Chondrocyte (in vitro differentiated cells): Measurements from ENCODE around the gene DGLUCY. TPM values are rescaled to one million over a fixed set of nuclear protein-coding genes. Genes with fewer than 3 reads are reported as not detected.

Source experiments
- DNase-seq: peaks from one replicate; pipeline ENCODE4 v3.0.0; 2021; ENCODE audit warnings: mixed read lengths, low spot score
- H3K27ac Mint-ChIP-seq: one replicate; pipeline ENCODE4 v1.8.0; 2021; ENCODE audit warnings: mild to moderate bottlenecking, moderate library complexity, mixed read lengths; ENCODE audit not compliant: unreplicated experiment
- H3K27me3 Mint-ChIP-seq: 2 replicates; pipeline ENCODE4 v1.8.0; 2021; ENCODE audit warnings: low read depth, mixed read lengths
- H3K36me3 Mint-ChIP-seq: 2 replicates; pipeline ENCODE4 v1.8.0; 2021; ENCODE audit warnings: low read depth, mixed read lengths
- H3K4me1 Mint-ChIP-seq: 2 replicates; pipeline ENCODE4 v1.8.0; 2021; ENCODE audit warnings: low read depth, mild to moderate bottlenecking, mixed read lengths
- H3K4me3 Mint-ChIP-seq: one replicate; pipeline ENCODE4 v1.8.0; 2021; ENCODE audit warnings: mild to moderate bottlenecking, moderate library complexity, mixed read lengths; ENCODE audit not compliant: unreplicated experiment
- H3K9me3 Mint-ChIP-seq: 2 replicates; pipeline ENCODE4 v1.8.0; 2021; ENCODE audit warnings: low read depth, mixed read lengths
- total RNA-seq: library from RNA; stranded (reverse); gene quantifications from 3 replicates; pipeline ENCODE4 v1.2.1, GENCODE V29; 2021
- TF ChIP-seq, protein P1 (sequence below): fragments of 200-600 bp; sonication (generic); IDR thresholded peaks from 2 replicates; pipeline ENCODE4 v1.5.0; 2021; ENCODE audit warnings: antibody characterized with exemption, mild to moderate bottlenecking, moderate library complexity

The DGLUCY gene
- total RNA-seq, 1 donor from 2014 or later, result 9.3 TPM

- Mint-ChIP-seq H3K4me3 (no peak overlapping the region), H3K27me3 (peaks cover 4% of the 10 kb centered on the region)
- no peak for DNase-seq
These were observed 26.8 kb downstream of the DGLUCY start for GRCh38 chr14:91140672-91141071.

GRCh38 chr14:91142214-91142668 is 28.4 kb downstream of the DGLUCY start:
- H3K4me1 Mint-ChIP-seq, result peaks cover 19% of the 10 kb centered on the region
- peaks cover 6% of the 10 kb centered on the region for H3K27me3 Mint-ChIP-seq
- DNase-seq, result no peak

More at GRCh38 chr14:91140672-91141071, 26.8 kb downstream of the DGLUCY start:
- no peaks in the 10 kb centered on the region for H3K9me3 Mint-ChIP-seq
- peaks cover 19% of the 10 kb centered on the region for H3K4me1 Mint-ChIP-seq
- TF ChIP-seq, protein P1, sequence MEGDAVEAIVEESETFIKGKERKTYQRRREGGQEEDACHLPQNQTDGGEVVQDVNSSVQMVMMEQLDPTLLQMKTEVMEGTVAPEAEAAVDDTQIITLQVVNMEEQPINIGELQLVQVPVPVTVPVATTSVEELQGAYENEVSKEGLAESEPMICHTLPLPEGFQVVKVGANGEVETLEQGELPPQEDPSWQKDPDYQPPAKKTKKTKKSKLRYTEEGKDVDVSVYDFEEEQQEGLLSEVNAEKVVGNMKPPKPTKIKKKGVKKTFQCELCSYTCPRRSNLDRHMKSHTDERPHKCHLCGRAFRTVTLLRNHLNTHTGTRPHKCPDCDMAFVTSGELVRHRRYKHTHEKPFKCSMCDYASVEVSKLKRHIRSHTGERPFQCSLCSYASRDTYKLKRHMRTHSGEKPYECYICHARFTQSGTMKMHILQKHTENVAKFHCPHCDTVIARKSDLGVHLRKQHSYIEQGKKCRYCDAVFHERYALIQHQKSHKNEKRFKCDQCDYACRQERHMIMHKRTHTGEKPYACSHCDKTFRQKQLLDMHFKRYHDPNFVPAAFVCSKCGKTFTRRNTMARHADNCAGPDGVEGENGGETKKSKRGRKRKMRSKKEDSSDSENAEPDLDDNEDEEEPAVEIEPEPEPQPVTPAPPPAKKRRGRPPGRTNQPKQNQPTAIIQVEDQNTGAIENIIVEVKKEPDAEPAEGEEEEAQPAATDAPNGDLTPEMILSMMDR, result peak; percentile 69
- H3K36me3 Mint-ChIP-seq, result no peaks in the 10 kb centered on the region
- H3K27ac Mint-ChIP-seq, result no peak overlapping the region

DNA sequence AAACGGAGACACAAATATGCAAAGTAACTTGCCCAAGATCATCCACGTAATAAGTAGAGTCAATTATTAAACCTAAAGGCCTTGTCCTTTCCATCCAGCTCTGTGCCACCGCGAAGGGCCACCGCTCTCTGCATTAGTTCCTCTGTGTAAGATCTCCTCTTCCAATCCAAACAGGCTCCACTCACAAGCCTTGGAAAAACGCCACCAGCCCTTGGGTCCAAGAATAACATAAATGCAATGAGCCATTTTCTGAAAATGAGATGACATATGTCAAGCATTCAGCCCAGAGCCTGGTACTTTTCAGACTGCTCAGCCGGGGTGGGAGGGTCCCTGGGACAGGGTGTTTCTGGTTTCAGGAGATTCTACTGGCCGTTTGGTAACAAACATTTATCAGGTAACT is 30.0 kb downstream of the DGLUCY start:
- Mint-ChIP-seq H3K4me1 (peaks cover 20% of the 10 kb centered on the region), H3K9me3 (no peaks in the 10 kb centered on the region), H3K27me3 (peaks cover 6% of the 10 kb centered on the region), H3K36me3 (peaks cover 2% of the 10 kb centered on the region), H3K27ac (peak overlapping the region; percentile 68), H3K4me3 (no peak overlapping the region)
- TF ChIP-seq, protein P1, result no peak
- no peak for DNase-seq

More at GRCh38 chr14:91142214-91142668, 28.4 kb downstream of the DGLUCY start:
- Mint-ChIP-seq H3K4me3 (no peak overlapping the region), H3K27ac (no peak overlapping the region), H3K36me3 (peaks cover 2% of the 10 kb centered on the region), H3K9me3 (no peaks in the 10 kb centered on the region)
- TF ChIP-seq, protein P1, result no peak

DNA sequence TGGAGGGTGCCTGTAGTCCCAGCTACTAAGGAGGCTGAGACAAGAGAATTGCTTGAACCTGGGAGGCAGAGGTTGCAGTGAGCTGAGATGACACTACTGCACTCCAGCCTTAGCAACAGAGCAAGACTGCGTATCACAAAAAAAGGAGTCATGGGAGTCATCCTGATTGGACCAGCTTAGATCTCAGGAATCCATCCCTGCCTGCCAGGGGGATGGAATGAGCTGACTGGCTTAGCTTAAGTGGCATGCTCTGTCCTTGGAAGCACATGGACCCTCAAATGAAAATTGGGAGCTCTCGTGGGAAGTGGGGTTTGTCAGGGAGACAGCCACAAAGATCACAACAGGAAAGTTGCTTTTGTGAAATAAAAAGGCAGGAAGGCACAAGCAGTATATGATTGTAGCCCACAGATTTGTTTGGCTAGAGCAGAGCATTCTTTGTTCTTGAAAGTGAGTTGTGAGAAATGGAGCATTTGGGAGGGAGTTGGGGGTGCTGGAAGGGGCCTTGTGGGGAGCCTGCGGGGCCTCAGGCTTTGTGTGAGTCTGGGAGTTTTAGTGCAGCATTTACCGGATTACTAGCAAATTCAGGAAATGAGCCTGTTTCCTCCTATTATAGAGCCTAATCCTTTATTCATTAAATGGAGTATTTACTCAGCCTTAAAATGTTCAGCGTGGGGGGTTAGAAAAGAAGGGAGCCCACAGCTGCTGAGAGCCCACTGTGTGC is 30.7 kb downstream of the DGLUCY start:
- no peak for DNase-seq
- no peaks in the 10 kb centered on the region for H3K9me3 Mint-ChIP-seq
- peaks cover 27% of the 10 kb centered on the region for H3K4me1 Mint-ChIP-seq
- H3K27ac Mint-ChIP-seq, result peak overlapping the region; percentile 36
- H3K27me3 Mint-ChIP-seq, result peaks cover 6% of the 10 kb centered on the region
- H3K4me3 Mint-ChIP-seq, result no peak overlapping the region
- H3K36me3 Mint-ChIP-seq, result peaks cover 2% of the 10 kb centered on the region
- TF ChIP-seq, protein P1, result no peak

GRCh38 chr14:91145391-91146160 is 31.7 kb downstream of the DGLUCY start:
- Mint-ChIP-seq H3K27ac (no peak overlapping the region), H3K4me3 (no peak overlapping the region), H3K36me3 (peaks cover 2% of the 10 kb centered on the region), H3K4me1 (peaks cover 26% of the 10 kb centered on the region), H3K9me3 (no peaks in the 10 kb centered on the region), H3K27me3 (peaks cover 4% of the 10 kb centered on the region)
- TF ChIP-seq, protein P1, result no peak
- DNase-seq, result no peak
